Neuronal stem cell (in vitro differentiated cells): ENCODE data around the gene CCNT2.
"Not testable (repeated sequence)": the region's sequence is repeated elsewhere in the genome, so short reads cannot be mapped to it uniquely, and the experiment has no call there.

Experiments
- DNase-seq: peaks from one replicate; pipeline ENCODE4 v3.0.0-alpha.2; 2013; ENCODE audit warnings: low spot score
- H2AFZ ChIP-seq: one replicate; pipeline ENCODE4 v1.6.1; 2013; ENCODE audit warnings: mild to moderate bottlenecking, low read length, inconsistent platforms
- H2AK5ac ChIP-seq: 2 replicates; pipeline ENCODE4 v1.6.1; 2013; ENCODE audit warnings: low read depth, mild to moderate bottlenecking, inconsistent platforms, low read length, moderate library complexity, mixed read lengths
- H2BK120ac ChIP-seq: 2 replicates; pipeline ENCODE4 v1.6.1; 2013; ENCODE audit warnings: low read depth, mild to moderate bottlenecking, inconsistent platforms, low read length, moderate library complexity, mixed read lengths
- H2BK12ac ChIP-seq: one replicate; pipeline ENCODE4 v1.6.1; 2013; ENCODE audit warnings: low read length, inconsistent platforms
- H2BK15ac ChIP-seq: 2 replicates; pipeline ENCODE4 v1.6.1; 2013; ENCODE audit warnings: mild to moderate bottlenecking, low read length, inconsistent platforms, mixed read lengths
- H2BK5ac ChIP-seq: one replicate; pipeline ENCODE4 v1.6.1; 2013; ENCODE audit warnings: inconsistent platforms, mild to moderate bottlenecking, low read length, moderate library complexity
- H3K14ac ChIP-seq: one replicate; pipeline ENCODE4 v1.6.1; 2013; ENCODE audit warnings: low read length, inconsistent platforms
- H3K18ac ChIP-seq: 2 replicates; pipeline ENCODE4 v1.6.1; 2013; ENCODE audit warnings: low read length, inconsistent platforms
- H3K23ac ChIP-seq: 2 replicates; pipeline ENCODE4 v1.6.1; 2013; ENCODE audit warnings: low read depth, mild to moderate bottlenecking, mixed read lengths, low read length, inconsistent platforms; ENCODE audit not compliant: poor library complexity
- H3K27ac ChIP-seq: replicated peaks from 3 replicates; pipeline ENCODE4 v1.5.1; 2013; ENCODE audit warnings: low read length, inconsistent platforms
- H3K27me3 ChIP-seq, 3 experiments: 2 replicates each; pipeline ENCODE4 v1.6.1; 2013; ENCODE audit warnings: low read length in 3 of 3, mild to moderate bottlenecking in 2 of 3, inconsistent platforms in 1 of 3, low read depth in 1 of 3, mixed read lengths in 1 of 3, moderate library complexity in 1 of 3; ENCODE audit not compliant: control insufficient read depth in 3 of 3, insufficient read depth in 3 of 3
- H3K36me3 ChIP-seq, 2 donors: replicated peaks in 1 of 2; 2 replicates each; pipeline ENCODE4 v1.6.1; 2013; ENCODE audit warnings: low read length in 2 of 2; ENCODE audit not compliant: control insufficient read depth in 2 of 2, insufficient read depth in 2 of 2
- H3K4ac ChIP-seq: 2 replicates; pipeline ENCODE4 v1.6.1; 2013; ENCODE audit warnings: inconsistent platforms, mild to moderate bottlenecking, low read length, moderate library complexity
- H3K4me1 ChIP-seq, 2 donors: 1 replicate in 1 of 2; 2 replicates in 1 of 2; pipeline ENCODE4 v1.6.1; 2013; ENCODE audit warnings: low read length in 2 of 2, low read depth in 1 of 2; ENCODE audit not compliant: control insufficient read depth in 2 of 2, insufficient read depth in 1 of 2
- H3K4me2 ChIP-seq: one replicate; pipeline ENCODE4 v1.6.1; 2013; ENCODE audit warnings: mild to moderate bottlenecking, low read length, inconsistent platforms; ENCODE audit not compliant: insufficient read depth, poor library complexity, severe bottlenecking
- H3K4me3 ChIP-seq, 2 donors: 2 replicates each; pipeline ENCODE4 v1.5.1; 2013; ENCODE audit warnings: low read length in 2 of 2, mild to moderate bottlenecking in 2 of 2, inconsistent platforms in 1 of 2, moderate library complexity in 1 of 2
- H3K79me1 ChIP-seq: one replicate; pipeline ENCODE4 v1.6.1; 2013; ENCODE audit warnings: low read depth, mild to moderate bottlenecking, inconsistent platforms, low read length, moderate library complexity
- H3K9ac ChIP-seq: one replicate; pipeline ENCODE4 v1.6.1; 2013; ENCODE audit warnings: mild to moderate bottlenecking, low read depth, low read length, inconsistent platforms; ENCODE audit not compliant: poor library complexity
- H3K9me3 ChIP-seq, 2 donors: replicated peaks in 1 of 2; 2 replicates each; pipeline versions ENCODE3 to v1.6.1; 2013; ENCODE audit warnings: low read length in 2 of 2, mild to moderate bottlenecking in 2 of 2, inconsistent platforms in 1 of 2, low read depth in 1 of 2, mixed read lengths in 1 of 2, moderate library complexity in 1 of 2; ENCODE audit not compliant: control insufficient read depth in 2 of 2, insufficient read depth in 1 of 2
- H4K8ac ChIP-seq: one replicate; pipeline ENCODE4 v1.6.1; 2013; ENCODE audit warnings: low read depth, mild to moderate bottlenecking, inconsistent platforms, low read length, moderate library complexity
- H4K91ac ChIP-seq: one replicate; pipeline ENCODE4 v1.6.1; 2013; ENCODE audit warnings: low read length, low read depth, mild to moderate bottlenecking, inconsistent platforms; ENCODE audit not compliant: poor library complexity
- WGBS, 2 donors: extraction: QIAGEN DNeasy Blood & Tissue Kit; methylation state at CpG; one replicate each; pipeline ENCODE4 v1.1.7; 2013; ENCODE audit warnings: missing lambda C conversion rate in 2 of 2, mixed read lengths in 1 of 2; ENCODE audit not compliant: insufficient read length in 2 of 2, insufficient replicate concordance in 1 of 2; ENCODE audit errors: extremely low coverage in 2 of 2; 5-methylcytosine and 5-hydroxymethylcytosine counted together

Gene CCNT2

DNA sequence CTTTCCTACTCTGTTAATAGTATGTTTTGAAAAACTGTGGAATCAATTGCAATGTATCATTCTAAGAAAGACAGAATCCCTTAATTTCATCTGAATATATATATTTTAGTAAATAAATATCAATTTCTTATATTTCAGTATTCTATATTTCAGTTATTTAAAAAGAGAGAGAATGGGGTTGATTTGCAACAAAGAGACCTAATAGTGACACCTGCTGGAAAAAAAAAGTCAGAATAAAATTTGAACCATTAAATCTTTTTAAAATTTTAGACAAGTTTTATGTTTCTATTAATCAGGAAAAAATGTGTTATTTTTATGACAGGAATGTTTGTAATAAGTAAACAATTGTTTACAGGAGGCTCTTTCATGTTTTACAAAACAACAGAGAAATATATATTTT is 20.7 kb upstream of the CCNT2 start:
- Histone ChIP-seq H3K4me3 (no peak overlapping the region), H3K27me3 (no peaks in the 10 kb centered on the region), H3K9ac (no peak overlapping the region), H3K9me3 (no peaks in the 10 kb centered on the region), H2AK5ac (no peak overlapping the region), H2BK12ac (no peak overlapping the region), H3K27ac (no peak overlapping the region), H2BK5ac (no peak overlapping the region), H3K79me1 (no peaks in the 10 kb centered on the region), H3K4me1 (no peaks in the 10 kb centered on the region), H3K23ac (no peak overlapping the region), H4K8ac (no peak overlapping the region), H3K36me3 (no peaks in the 10 kb centered on the region), H2BK120ac (no peak overlapping the region), H2BK15ac (no peak overlapping the region), H3K4ac (no peak overlapping the region), H4K91ac (no peak overlapping the region), H3K18ac (no peak overlapping the region), H3K4me2 (no peak overlapping the region), H2AFZ (no peak overlapping the region), H3K14ac (no peak overlapping the region)
- no peak for DNase-seq

GRCh38 chr2:134899204-134899603 is 19.4 kb upstream of the CCNT2 start:
- no peak overlapping the region for H2AK5ac ChIP-seq
- no peaks in the 10 kb centered on the region for H3K27me3 ChIP-seq
- no peaks in the 10 kb centered on the region for H3K9me3 ChIP-seq
- no peak overlapping the region for H2BK15ac ChIP-seq
- H2BK5ac ChIP-seq, result no peak overlapping the region
- H3K4me1 ChIP-seq, result no peaks in the 10 kb centered on the region
- no peak overlapping the region for H3K23ac ChIP-seq
- no peak overlapping the region for H2AFZ ChIP-seq
- no peak overlapping the region for H4K91ac ChIP-seq
- no peak for DNase-seq
- no peak overlapping the region for H2BK120ac ChIP-seq
- no peak overlapping the region for H4K8ac ChIP-seq
- no peak overlapping the region for H3K18ac ChIP-seq
- H3K27ac ChIP-seq, result no peak overlapping the region
- no peak overlapping the region for H3K14ac ChIP-seq
- H3K36me3 ChIP-seq, result no peaks in the 10 kb centered on the region
- no peak overlapping the region for H3K9ac ChIP-seq
- H3K4me2 ChIP-seq, result no peak overlapping the region
- no peak overlapping the region for H3K4ac ChIP-seq
- H3K4me3 ChIP-seq, result no peak overlapping the region
- H2BK12ac ChIP-seq, result no peak overlapping the region
- no peaks in the 10 kb centered on the region for H3K79me1 ChIP-seq

DNA sequence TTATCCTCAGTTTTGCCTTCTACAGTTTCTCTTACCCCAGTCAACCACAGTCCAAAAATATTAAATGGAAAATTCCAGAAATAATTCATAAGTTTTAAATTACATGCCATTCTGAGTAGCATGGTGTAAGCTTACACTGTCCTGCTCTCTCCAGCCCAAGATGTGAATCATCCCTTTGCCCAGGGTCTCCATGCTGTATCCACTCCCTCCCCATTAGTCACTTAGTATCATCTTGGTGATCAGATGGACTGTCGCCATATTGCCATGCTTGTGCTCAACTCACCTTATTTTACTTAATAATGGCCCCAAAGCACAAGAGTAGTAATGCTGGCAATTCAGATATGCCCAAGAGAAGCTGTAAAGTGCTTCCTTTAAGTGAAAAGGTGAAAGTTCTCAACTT is 18.5 kb upstream of the CCNT2 start:
- H2AFZ ChIP-seq, result no peak overlapping the region

DNA sequence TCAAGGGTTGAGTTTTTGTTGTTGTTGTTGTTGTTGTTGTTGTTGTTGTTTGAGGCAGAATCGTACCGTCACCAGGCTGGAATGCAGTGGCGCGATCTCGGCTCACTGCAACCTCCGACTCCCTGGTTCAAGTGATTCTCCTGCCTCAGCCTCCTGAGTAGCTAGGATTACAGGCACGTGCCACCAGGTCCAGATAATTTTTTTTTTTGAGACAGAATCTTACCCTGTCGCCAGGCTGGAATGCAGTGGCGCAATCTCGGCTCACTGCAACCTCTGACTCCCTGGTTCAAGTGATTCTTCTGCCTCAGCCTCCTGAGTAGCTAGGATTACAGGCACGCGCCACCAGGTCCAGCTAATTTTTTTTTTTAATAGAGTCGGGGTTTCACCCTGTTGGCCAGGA is 14.9 kb upstream of the CCNT2 start:
- H3K4me3 ChIP-seq, H3K4ac ChIP-seq, H2BK15ac ChIP-seq, H3K79me1 ChIP-seq, H3K4me1 ChIP-seq, H2AK5ac ChIP-seq, H4K8ac ChIP-seq, H3K9ac ChIP-seq, H3K23ac ChIP-seq, H2BK5ac ChIP-seq, H3K27ac ChIP-seq, H2AFZ ChIP-seq, H3K4me2 ChIP-seq, DNase-seq, H2BK120ac ChIP-seq, H2BK12ac ChIP-seq, H3K14ac ChIP-seq, H3K18ac ChIP-seq, H3K27me3 ChIP-seq, H4K91ac ChIP-seq, H3K9me3 ChIP-seq, H3K36me3 ChIP-seq: not testable (repeated sequence)
- no CpG with 5 or more reads among the region's 13 CpGs for WGBS, 2 donors

More for the DNA sequence above, 18.5 kb upstream of the CCNT2 start:
- H4K8ac ChIP-seq, result no peak overlapping the region
- no peak overlapping the region for H2BK15ac ChIP-seq
- H2BK5ac ChIP-seq, result no peak overlapping the region
- H3K23ac ChIP-seq, result no peak overlapping the region
- no peaks in the 10 kb centered on the region for H3K4me1 ChIP-seq
- no peaks in the 10 kb centered on the region for H3K27me3 ChIP-seq
- no peak for DNase-seq
- H3K79me1 ChIP-seq, result no peaks in the 10 kb centered on the region
- H3K4ac ChIP-seq, result no peak overlapping the region
- no peaks in the 10 kb centered on the region for H3K36me3 ChIP-seq
- no peak overlapping the region for H3K18ac ChIP-seq
- H4K91ac ChIP-seq, result no peak overlapping the region
- H2BK120ac ChIP-seq, result no peak overlapping the region
- no peak overlapping the region for H2BK12ac ChIP-seq
- no peak overlapping the region for H2AK5ac ChIP-seq
- no peak overlapping the region for H3K27ac ChIP-seq
- WGBS, 2 donors, result no CpG with 5 or more reads among the region's 1 CpG
- H3K4me3 ChIP-seq, result no peak overlapping the region
- H3K4me2 ChIP-seq, result no peak overlapping the region
- no peak overlapping the region for H3K9ac ChIP-seq
- no peaks in the 10 kb centered on the region for H3K9me3 ChIP-seq
- no peak overlapping the region for H3K14ac ChIP-seq
